ENCODE data around the gene CSNK1G3.

DNA sequence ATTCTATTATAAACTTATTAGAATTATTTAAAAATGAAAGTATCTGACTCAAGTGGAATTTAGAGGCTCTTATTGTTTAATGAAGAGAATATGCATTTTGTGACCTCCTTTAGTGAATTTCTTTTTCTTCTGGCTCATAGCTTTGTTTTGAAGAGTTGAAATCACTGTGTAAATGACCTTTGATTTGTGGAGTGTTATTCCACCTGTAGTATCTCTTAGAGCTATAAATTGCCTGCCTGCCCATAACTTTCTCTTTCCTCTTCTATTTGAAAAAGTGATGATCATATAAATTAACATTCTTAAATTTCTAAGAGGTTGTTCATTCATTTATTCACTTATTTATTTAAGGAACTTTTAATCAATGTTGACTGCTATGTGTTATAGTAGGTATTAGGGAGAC, 16.1 kb downstream of the CSNK1G3 start:
- TF ChIP-seq, protein P1, sequence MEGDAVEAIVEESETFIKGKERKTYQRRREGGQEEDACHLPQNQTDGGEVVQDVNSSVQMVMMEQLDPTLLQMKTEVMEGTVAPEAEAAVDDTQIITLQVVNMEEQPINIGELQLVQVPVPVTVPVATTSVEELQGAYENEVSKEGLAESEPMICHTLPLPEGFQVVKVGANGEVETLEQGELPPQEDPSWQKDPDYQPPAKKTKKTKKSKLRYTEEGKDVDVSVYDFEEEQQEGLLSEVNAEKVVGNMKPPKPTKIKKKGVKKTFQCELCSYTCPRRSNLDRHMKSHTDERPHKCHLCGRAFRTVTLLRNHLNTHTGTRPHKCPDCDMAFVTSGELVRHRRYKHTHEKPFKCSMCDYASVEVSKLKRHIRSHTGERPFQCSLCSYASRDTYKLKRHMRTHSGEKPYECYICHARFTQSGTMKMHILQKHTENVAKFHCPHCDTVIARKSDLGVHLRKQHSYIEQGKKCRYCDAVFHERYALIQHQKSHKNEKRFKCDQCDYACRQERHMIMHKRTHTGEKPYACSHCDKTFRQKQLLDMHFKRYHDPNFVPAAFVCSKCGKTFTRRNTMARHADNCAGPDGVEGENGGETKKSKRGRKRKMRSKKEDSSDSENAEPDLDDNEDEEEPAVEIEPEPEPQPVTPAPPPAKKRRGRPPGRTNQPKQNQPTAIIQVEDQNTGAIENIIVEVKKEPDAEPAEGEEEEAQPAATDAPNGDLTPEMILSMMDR (conservative IDR thresholded peaks at IDR 0.05; ENCODE audit: low read depth in 2 of 2) = no peak
- no peak for TF ChIP-seq EZH2 (IDR thresholded peaks at IDR 0.05; ENCODE audit: low read depth, unreplicated experiment)
